ENCODE results near the gene LBR.
A peak's percentile ranks its signal among the peaks of the same experiment; 100 is the strongest.

LBR gene

GRCh38 chr1:225462429-225462713 lies 34.5 kb upstream of the LBR start:
- no peak for ATAC-seq
- no peak for TF ChIP-seq ISL1 (CRISPR knock-in tag; IDR thresholded peaks at IDR 0.05)

- peak; percentile 70 for ATAC-seq
Observed at GRCh38 chr1:225461533-225462428, 33.9 kb upstream of the LBR start.

DNA sequence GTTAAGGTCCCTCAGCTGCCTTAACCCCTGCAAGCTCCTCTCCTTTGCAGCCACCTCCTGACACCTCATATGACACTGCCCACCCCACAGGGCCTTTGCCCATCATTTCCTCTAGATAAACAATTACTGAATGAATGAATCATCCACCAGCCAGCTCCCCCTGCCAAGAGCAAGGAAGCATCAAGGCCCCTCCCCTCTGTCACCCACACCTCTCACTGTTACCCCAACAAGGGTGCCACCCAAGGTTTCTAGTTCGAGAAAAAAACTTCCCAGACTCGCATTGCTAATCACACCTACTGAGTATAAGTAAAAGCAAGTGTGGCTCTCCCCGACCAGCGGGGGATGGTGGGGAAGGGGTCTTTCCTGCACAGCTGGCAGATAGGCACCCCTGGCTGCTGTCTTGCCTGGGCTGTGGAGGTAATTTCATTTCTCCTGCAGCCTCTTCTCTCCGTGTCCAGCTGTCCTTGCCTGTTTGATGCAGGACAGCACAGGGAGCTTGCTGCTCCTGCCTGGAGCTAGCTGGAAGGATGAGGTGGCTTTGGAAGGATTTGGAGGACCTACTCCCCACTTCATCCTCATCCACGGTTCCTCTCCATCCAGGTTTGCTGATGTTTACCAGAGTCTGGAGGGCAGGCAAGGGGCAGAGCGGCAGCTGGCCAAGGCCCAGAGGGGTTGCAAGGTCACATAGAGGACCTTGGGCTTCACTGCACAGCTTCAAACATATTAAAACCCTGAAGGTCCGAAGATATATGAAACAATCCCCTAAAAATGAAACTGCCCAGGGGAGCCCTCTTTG lies 33.1 kb upstream of the LBR start:
- peak; percentile 36 for ATAC-seq
- no peak for TF ChIP-seq GLIS3 (CRISPR knock-in tag; IDR thresholded peaks at IDR 0.05)
- no peak for TF ChIP-seq ESRRG (CRISPR knock-in tag; IDR thresholded peaks at IDR 0.05)
- TF ChIP-seq, protein P1, sequence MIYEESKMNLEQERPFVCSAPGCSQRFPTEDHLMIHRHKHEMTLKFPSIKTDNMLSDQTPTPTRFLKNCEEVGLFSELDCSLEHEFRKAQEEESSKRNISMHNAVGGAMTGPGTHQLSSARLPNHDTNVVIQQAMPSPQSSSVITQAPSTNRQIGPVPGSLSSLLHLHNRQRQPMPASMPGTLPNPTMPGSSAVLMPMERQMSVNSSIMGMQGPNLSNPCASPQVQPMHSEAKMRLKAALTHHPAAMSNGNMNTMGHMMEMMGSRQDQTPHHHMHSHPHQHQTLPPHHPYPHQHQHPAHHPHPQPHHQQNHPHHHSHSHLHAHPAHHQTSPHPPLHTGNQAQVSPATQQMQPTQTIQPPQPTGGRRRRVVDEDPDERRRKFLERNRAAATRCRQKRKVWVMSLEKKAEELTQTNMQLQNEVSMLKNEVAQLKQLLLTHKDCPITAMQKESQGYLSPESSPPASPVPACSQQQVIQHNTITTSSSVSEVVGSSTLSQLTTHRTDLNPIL (CRISPR knock-in tag; IDR thresholded peaks at IDR 0.05; ENCODE audit: low read depth): no peak
- no peak for TF ChIP-seq SNAI2 (CRISPR knock-in tag; IDR thresholded peaks at IDR 0.05)
- no peak for TF ChIP-seq OSR1 (CRISPR knock-in tag; IDR thresholded peaks at IDR 0.05)
- TF ChIP-seq PPARA (CRISPR knock-in tag; IDR thresholded peaks at IDR 0.05; ENCODE audit: borderline replicate concordance): no peak
- no peak for TF ChIP-seq ZNF8 (CRISPR knock-in tag; IDR thresholded peaks at IDR 0.05)
- no peak for TF ChIP-seq ZFP30 (CRISPR knock-in tag; IDR thresholded peaks at IDR 0.05)
- no peak for TF ChIP-seq CSRNP3 (CRISPR knock-in tag; IDR thresholded peaks at IDR 0.05)
- TF ChIP-seq ARNTL (CRISPR knock-in tag; IDR thresholded peaks at IDR 0.05; ENCODE audit: borderline replicate concordance, low read depth): no peak
- no peak for TF ChIP-seq TSHZ2 (CRISPR knock-in tag; IDR thresholded peaks at IDR 0.05)
- no peak for TF ChIP-seq TOX (CRISPR knock-in tag; IDR thresholded peaks at IDR 0.05; ENCODE audit: borderline replicate concordance)
- no peak for TF ChIP-seq ZNF70 (CRISPR knock-in tag; IDR thresholded peaks at IDR 0.05)

More at GRCh38 chr1:225461533-225462428, 33.9 kb upstream of the LBR start:
- TF ChIP-seq, protein P2, sequence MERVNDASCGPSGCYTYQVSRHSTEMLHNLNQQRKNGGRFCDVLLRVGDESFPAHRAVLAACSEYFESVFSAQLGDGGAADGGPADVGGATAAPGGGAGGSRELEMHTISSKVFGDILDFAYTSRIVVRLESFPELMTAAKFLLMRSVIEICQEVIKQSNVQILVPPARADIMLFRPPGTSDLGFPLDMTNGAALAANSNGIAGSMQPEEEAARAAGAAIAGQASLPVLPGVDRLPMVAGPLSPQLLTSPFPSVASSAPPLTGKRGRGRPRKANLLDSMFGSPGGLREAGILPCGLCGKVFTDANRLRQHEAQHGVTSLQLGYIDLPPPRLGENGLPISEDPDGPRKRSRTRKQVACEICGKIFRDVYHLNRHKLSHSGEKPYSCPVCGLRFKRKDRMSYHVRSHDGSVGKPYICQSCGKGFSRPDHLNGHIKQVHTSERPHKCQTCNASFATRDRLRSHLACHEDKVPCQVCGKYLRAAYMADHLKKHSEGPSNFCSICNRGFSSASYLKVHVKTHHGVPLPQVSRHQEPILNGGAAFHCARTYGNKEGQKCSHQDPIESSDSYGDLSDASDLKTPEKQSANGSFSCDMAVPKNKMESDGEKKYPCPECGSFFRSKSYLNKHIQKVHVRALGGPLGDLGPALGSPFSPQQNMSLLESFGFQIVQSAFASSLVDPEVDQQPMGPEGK (CRISPR knock-in tag; IDR thresholded peaks at IDR 0.05; ENCODE audit: borderline replicate concordance): no peak
- TF ChIP-seq PPARA (CRISPR knock-in tag; IDR thresholded peaks at IDR 0.05; ENCODE audit: borderline replicate concordance): no peak
- no peak for TF ChIP-seq BACH2 (CRISPR knock-in tag; IDR thresholded peaks at IDR 0.05; ENCODE audit: borderline replicate concordance)
- TF ChIP-seq CSDC2 (CRISPR knock-in tag; IDR thresholded peaks at IDR 0.05): no peak
- no peak for TF ChIP-seq GLIS3 (CRISPR knock-in tag; IDR thresholded peaks at IDR 0.05)

DNA sequence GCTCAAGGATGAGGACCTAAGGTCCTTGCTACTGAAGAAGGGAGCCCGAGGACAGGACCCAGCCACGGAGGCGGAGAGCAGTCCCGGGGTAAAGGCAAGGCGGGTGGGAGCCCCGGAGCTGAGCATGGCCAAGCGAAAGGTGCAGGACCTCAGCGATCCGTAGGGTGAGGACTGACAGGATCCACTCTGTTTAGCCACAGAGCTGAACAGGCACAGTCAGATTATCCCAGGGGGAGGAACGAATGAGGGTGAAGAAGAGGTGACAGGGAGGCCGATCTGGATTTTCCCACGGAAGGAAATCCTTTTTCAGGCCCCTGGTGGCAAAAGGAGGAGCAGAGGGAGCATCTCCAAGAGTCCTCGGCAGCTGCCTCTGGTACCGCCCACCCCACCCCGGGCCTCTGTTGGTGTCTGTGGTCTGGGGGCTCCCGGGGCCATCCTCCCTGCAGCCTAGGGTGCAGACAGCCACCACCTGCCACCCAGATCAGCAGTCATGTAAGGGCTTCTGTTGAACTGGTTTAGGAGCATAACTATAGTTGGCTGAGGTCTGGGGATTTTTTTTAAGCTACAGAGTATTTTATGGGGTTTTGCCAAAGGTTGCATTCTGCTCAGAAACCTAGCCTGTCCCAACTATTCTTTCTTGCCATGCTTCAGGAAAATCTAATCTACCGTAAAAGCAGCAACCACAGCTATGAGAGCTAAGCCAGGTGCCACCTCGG lies 32.3 kb upstream of the LBR start:
- no peak for TF ChIP-seq TSHZ2 (CRISPR knock-in tag; IDR thresholded peaks at IDR 0.05)
- no peak for TF ChIP-seq GLIS3 (CRISPR knock-in tag; IDR thresholded peaks at IDR 0.05)
- TF ChIP-seq ZNF8 (CRISPR knock-in tag; IDR thresholded peaks at IDR 0.05): no peak
- TF ChIP-seq ZFP3 (CRISPR knock-in tag; IDR thresholded peaks at IDR 0.05): no peak
- TF ChIP-seq ZC3H10 (CRISPR knock-in tag; IDR thresholded peaks at IDR 0.05): no peak
- no peak for TF ChIP-seq ARNTL (CRISPR knock-in tag; IDR thresholded peaks at IDR 0.05; ENCODE audit: borderline replicate concordance, low read depth)
- no peak for TF ChIP-seq PPARA (CRISPR knock-in tag; IDR thresholded peaks at IDR 0.05; ENCODE audit: borderline replicate concordance)
- TF ChIP-seq RARB (CRISPR knock-in tag; IDR thresholded peaks at IDR 0.05): no peak
- TF ChIP-seq ISL1 (CRISPR knock-in tag; IDR thresholded peaks at IDR 0.05): no peak
- TF ChIP-seq ZNF70 (CRISPR knock-in tag; IDR thresholded peaks at IDR 0.05): no peak
- no peak for TF ChIP-seq BACH2 (CRISPR knock-in tag; IDR thresholded peaks at IDR 0.05; ENCODE audit: borderline replicate concordance)
- TF ChIP-seq, protein P2 (CRISPR knock-in tag; IDR thresholded peaks at IDR 0.05; ENCODE audit: borderline replicate concordance): no peak
- TF ChIP-seq CSDC2 (CRISPR knock-in tag; IDR thresholded peaks at IDR 0.05): no peak
- ATAC-seq: peak; percentile 4; the same call in 2 of the 3 replicates
